NCI-H128 (cell line): Measurements from ENCODE around the gene DOCK11.

Experiments
- DNase-seq: peaks from one replicate; lab custom pipeline; 2025; ENCODE audit not compliant: unreplicated experiment; lab: John Stamatoyannopoulos, UW

Gene DOCK11

GRCh38 chrX:118528071-118528737, 32.6 kb downstream of the DOCK11 start:
- DNase-seq: no peak

- no peak for DNase-seq
Observed at GRCh38 chrX:118530219-118530911, 34.8 kb downstream of the DOCK11 start.

DNA sequence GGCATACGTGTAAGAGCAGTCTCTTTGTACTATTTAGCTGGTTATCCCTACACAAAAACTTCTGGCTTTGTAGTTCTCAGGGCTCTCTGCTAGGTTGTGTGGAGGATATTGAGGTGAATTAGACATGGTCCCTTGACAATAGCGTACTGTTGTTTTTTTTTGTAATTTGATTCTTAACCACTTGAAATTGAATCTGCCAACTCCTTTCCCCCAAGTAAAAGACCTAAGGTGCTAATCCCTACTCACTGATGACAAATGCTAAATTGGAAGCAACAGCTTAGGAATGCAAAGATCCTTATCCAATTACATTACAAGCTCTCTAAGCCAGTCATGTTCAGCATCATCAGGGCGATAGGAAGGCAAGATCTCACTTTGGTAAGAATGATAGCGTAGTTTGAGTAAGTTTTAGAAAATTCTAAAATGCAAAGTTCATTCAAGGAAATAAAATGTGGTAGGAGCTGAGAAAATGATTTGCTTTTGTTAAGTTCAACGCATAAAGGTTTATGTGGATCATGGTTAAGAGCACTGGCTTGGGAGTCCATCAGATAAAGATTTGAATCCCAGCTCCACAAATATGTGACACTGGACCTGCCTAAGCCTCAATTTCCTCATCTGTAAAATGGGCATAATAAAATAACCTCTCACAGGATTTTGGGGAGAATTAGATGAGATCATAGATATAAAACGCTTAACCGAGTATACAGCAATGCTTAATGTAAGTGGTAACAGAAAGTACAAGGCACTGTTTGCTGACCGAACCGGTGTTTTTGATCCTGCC, 39.3 kb downstream of the DOCK11 start:
- DNase-seq: no peak

DNA sequence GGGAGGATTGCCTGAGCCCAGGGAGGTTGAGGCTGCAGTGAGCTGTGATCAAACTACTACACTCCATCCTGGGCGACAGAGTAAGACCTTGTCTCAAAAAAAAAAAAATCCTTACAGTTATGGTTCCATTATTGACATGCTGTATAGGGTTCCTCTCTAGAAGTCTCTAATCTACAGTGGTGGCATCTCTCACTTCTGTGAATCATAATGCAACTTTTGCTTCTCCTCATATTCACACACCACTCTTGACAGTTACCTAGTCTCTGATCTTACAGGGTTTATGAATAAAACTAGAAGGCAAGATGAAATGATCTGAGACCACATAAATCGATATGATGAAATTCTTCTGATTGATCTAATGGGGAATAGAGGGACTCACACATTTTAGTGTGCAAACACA, 40.6 kb downstream of the DOCK11 start:
- DNase-seq: no peak

- DNase-seq: no peak
Observed at GRCh38 chrX:118536687-118537461, 41.3 kb downstream of the DOCK11 start.

GRCh38 chrX:118538386-118538785, 42.8 kb downstream of the DOCK11 start:
- DNase-seq: no peak

GRCh38 chrX:118540342-118540741, 44.7 kb downstream of the DOCK11 start:
- DNase-seq: no peak

- DNase-seq: no peak
Observed at GRCh38 chrX:118541482-118541881, 45.9 kb downstream of the DOCK11 start.

DNA sequence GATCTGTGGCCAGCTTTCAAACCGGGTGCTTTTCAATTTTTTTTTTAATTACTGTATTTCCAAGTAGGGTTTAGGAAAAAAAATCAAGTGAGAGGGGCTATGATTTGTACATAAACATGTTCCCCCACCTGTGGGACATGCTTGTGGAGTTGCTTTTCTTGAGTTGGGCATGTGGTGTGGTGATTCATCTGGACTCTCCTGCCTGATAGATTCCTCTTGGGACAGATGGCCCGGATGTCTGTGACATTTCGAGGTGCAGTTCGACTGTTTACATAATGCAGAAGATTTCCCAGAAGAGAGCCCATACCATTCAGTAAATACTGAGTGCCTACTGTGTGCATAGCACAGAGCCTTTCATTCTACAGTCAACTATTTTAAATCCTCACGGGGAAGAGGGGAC, 49.9 kb downstream of the DOCK11 start:
- DNase-seq: no peak

GRCh38 chrX:118548841-118549240, 53.2 kb downstream of the DOCK11 start:
- no peak for DNase-seq

DNA sequence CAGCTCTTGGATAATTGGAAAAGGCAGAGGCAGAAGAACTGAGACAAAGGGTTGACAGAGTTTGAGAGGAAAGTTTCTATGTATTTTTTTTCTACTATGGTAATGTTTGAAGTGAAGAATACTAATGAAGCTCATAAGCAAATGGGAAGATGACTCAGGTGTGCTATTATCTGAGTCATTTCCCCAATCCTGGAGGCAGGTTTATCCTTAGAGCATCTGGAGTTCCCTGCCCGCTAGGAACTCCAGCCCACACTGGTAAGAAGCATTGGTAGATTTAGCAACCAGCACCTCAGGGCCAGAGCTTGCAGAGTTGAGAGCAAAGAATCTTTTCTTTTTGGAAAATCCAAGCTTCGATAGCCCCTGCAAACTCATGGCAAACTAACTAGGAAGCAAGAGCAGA, 55.2 kb downstream of the DOCK11 start:
- no peak for DNase-seq

GRCh38 chrX:118551426-118551825, 55.8 kb downstream of the DOCK11 start:
- DNase-seq: no peak

GRCh38 chrX:118552121-118552900, 56.7 kb downstream of the DOCK11 start:
- DNase-seq: no peak

GRCh38 chrX:118553042-118553710, 57.6 kb downstream of the DOCK11 start:
- DNase-seq: no peak

GRCh38 chrX:118554511-118554910, 58.9 kb downstream of the DOCK11 start:
- DNase-seq: no peak

DNA sequence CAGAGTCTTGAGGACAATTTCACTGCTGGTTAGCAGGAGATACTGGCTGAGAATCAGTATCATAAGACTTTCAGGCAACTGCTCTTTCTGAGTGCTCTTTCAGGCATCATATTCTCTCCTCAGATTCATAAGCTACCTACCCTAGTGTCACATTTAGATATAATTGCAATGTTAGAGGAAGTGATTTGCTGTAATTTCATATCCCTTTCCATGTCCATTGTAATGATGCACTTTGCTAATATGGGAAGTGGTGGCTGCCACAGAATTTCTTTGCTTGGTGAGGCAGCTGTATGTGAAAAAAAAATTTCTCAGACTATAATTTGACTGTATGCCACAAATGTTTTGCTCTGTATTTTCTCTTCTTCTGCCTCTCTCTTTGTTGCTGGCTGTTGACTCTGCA, 63.3 kb downstream of the DOCK11 start:
- no peak for DNase-seq

- DNase-seq: no peak
Observed at GRCh38 chrX:118560489-118560888, 64.9 kb downstream of the DOCK11 start.

DNA sequence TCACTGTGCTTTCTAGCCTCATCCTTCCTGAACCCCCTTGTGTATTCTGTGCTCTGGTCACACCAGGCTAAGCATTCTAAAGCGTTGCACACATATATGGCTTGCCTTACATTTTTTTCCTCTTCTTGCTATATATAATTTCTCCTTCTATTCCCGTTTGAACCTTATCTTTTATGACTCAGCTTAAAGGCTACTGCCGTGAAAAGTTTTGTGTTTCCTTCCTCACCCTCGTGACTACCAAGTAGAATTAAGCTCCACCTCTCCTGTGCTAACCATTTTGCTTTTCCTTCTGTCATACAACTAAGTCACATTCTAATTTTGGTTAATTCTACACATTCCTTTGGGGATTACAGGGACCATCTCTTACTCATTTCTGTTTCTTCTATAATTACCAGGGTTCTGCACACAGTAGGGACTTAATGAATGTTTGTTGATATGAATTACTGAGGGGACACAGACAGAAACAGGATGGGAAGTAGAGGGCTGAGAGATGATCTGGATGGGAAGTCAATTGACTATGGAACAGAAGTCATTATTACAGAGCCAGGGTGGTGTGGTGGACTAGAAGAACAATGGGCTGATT, 67.1 kb downstream of the DOCK11 start:
- no peak for DNase-seq

DNA sequence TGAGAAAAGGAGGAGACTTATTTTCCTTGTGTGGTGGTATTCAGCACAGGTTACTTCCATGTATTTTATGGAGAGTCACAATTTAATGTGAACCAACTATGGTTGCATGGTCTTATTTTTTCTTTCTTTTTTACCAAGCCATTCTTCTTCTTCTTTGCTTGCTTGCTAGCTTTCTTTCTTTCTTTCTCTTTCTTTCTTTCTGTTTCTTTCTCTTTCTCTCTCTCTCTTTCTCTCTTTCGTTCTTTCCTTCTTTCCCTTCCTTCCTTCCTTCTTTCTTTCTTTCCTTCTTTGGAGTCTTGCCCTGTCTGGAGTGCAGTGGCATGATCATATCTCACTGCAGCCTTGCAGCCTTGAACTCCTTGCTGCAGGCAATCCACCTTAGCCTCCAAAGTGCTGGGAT, 68.9 kb downstream of the DOCK11 start:
- no peak for DNase-seq

DNA sequence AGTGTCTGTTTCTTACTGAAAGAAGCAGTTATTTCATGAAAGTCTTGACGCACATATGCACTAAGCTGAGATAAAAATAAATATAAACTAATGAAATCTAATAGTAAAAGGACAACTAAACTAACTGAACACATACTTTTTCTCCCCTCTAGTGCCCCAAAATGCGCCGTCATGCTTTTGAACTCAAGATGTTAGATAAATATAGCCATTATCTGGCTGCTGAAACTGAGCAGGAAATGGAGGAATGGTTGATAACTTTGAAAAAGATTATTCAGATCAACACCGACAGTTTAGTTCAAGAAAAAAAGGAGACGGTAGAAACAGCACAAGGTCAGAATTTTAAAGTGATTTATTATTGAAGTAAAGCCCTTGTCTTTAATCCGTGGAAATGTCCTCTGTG, 70.2 kb downstream of the DOCK11 start:
- DNase-seq: no peak
